SK-N-SH treated with all-trans-retinoic acid at 6 μM for 48 hours (cell line): ENCODE results near the gene AKT1S1.

ENCODE experiments used
- PATZ1 ChIP-seq: fragments of 250-450 bp; sonication (Bioruptor Pico); IDR thresholded peaks from 2 replicates; pipeline ENCODE4 v1.8.0; 2020; ENCODE audit warnings: mild to moderate bottlenecking, moderate library complexity, borderline replicate concordance
- RARB ChIP-seq: fragments of 250-450 bp; sonication (Bioruptor Pico); IDR thresholded peaks from 2 replicates; pipeline ENCODE4 v1.8.0; 2021; ENCODE audit warnings: mild to moderate bottlenecking, moderate library complexity
- ZC3H10 ChIP-seq: fragments of 250-450 bp; sonication (Bioruptor Pico); IDR thresholded peaks from 2 replicates; pipeline ENCODE4 v1.5.1; 2021; ENCODE audit warnings: mild to moderate bottlenecking, moderate library complexity
- TF ChIP-seq, protein P1 (sequence below): fragments of 250-450 bp; sonication (Bioruptor Pico); IDR thresholded peaks from 2 replicates; pipeline ENCODE4 v1.5.1; 2021; ENCODE audit warnings: mild to moderate bottlenecking, moderate library complexity

DNA sequence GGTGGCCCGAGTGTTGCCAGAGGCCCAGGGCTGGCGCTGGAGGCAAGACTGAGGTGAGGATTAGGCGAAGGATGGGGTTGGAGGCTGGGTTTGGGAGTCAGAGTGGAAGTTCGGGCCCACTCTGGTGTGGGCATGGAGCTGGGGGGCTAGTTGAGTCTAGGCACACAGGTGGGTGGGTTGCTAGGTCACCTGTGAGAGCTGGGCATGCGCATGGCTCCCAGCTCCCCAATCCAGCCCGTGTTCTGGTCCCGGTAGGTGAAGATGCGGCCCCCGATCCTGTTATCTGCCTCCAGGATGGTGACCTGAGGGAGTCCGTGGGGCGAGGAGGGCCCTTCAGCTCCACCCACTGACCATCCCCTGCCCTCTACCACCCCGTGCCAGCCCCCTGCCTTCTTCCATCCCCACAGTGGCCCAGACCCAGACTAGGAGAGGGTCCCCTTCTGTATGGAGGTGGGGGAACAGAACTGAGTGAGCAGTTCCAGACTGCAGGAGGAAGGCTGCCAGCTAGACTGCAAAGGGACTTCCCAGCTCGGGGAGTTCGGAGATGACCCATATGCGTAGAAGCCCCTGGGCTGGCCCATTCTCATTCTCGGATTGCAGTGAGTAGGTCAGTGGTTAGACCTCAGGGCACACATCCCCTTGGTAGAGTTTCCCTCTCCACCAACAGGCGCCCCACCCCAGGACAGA is 17.9 kb upstream of the AKT1S1 start:
- TF ChIP-seq PATZ1 (CRISPR knock-in tag) (no peak), ZC3H10 (no peak), RARB (CRISPR knock-in tag) (no peak)
- TF ChIP-seq, protein P1, sequence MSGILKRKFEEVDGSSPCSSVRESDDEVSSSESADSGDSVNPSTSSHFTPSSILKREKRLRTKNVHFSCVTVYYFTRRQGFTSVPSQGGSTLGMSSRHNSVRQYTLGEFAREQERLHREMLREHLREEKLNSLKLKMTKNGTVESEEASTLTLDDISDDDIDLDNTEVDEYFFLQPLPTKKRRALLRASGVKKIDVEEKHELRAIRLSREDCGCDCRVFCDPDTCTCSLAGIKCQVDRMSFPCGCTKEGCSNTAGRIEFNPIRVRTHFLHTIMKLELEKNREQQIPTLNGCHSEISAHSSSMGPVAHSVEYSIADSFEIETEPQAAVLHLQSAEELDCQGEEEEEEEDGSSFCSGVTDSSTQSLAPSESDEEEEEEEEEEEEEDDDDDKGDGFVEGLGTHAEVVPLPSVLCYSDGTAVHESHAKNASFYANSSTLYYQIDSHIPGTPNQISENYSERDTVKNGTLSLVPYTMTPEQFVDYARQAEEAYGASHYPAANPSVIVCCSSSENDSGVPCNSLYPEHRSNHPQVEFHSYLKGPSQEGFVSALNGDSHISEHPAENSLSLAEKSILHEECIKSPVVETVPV (CRISPR knock-in tag), result no peak
